Gastroesophageal sphincter (tissue), 3 donors: ENCODE results near the gene SUSD3.

ENCODE experiments used
- CTCF ChIP-seq, 4 experiments: fragments of 200-600 bp in 2 of 4; fragments of 450-650 bp in 2 of 4; sonication (generic) in 1 of 4; IDR thresholded peaks; one replicate each; pipeline ENCODE4 v1.5.1; 2017 to 2019; ENCODE audit warnings: antibody characterized with exemption in 4 of 4, mild to moderate bottlenecking in 2 of 4, moderate library complexity in 2 of 4
- EP300 ChIP-seq: sonication (generic); formaldehyde crosslinking; IDR thresholded peaks from one replicate; pipeline ENCODE4 v1.6.1; 2017; ENCODE audit warnings: antibody characterized with exemption, mild to moderate bottlenecking
- POLR2A ChIP-seq, 2 donors: fragments of 450-650 bp; IDR thresholded peaks; one replicate each; pipeline ENCODE4 v1.6.1; 2017; ENCODE audit warnings: antibody characterized with exemption in 2 of 2, mild to moderate bottlenecking in 2 of 2, moderate library complexity in 1 of 2
- POLR2AphosphoS5 ChIP-seq: sonication (generic); formaldehyde crosslinking; IDR thresholded peaks from one replicate; pipeline ENCODE4 v1.6.1; 2017; ENCODE audit warnings: antibody characterized with exemption

- TF ChIP-seq CTCF (IDR thresholded peaks at IDR 0.05) (no peak), POLR2A (IDR thresholded peaks at IDR 0.05) (no peak), POLR2AphosphoS5 (no peak), EP300 (no peak)
Measured at GRCh38 chr9:93091453-93092081, 33.1 kb downstream of the SUSD3 start.
